Endodermal cell (in vitro differentiated cells): ENCODE data around the gene TIMM10. TPM values are rescaled to one million over a fixed set of nuclear protein-coding genes. Genes with fewer than 3 reads are reported as not detected.

ENCODE experiments used
- DNase-seq: peaks from one replicate; pipeline ENCODE4 v3.0.0-alpha.2; 2017
- H3K27ac ChIP-seq: 2 replicates; pipeline ENCODE4 v1.5.1; 2013; ENCODE audit warnings: mild to moderate bottlenecking, low read depth, low read length, moderate library complexity
- H3K27me3 ChIP-seq: 2 replicates; pipeline ENCODE4 v1.6.1; 2013; ENCODE audit warnings: mild to moderate bottlenecking, low read length, moderate library complexity; ENCODE audit not compliant: insufficient read depth, control insufficient read depth, poor library complexity, severe bottlenecking
- H3K36me3 ChIP-seq: 2 replicates; pipeline ENCODE4 v1.7.0; 2013; ENCODE audit warnings: mild to moderate bottlenecking, low read length, moderate library complexity; ENCODE audit not compliant: control insufficient read depth, insufficient read depth
- H3K4me1 ChIP-seq: one replicate; pipeline ENCODE4 v1.7.0; 2013; ENCODE audit warnings: low read length; ENCODE audit not compliant: control insufficient read depth, insufficient read depth
- H3K4me3 ChIP-seq: 2 replicates; pipeline ENCODE4 v1.5.1; 2013; ENCODE audit warnings: mild to moderate bottlenecking, low read length, moderate library complexity
- H3K9ac ChIP-seq: 2 replicates; pipeline ENCODE4 v1.6.1; 2013; ENCODE audit warnings: mild to moderate bottlenecking, low read length, moderate library complexity; ENCODE audit not compliant: poor library complexity, severe bottlenecking; ENCODE audit errors: extremely low read depth
- H3K9me3 ChIP-seq: 2 replicates; pipeline ENCODE4 v1.6.1; 2013; ENCODE audit warnings: mild to moderate bottlenecking, low read length, moderate library complexity; ENCODE audit not compliant: control insufficient read depth
- H3K27ac Mint-ChIP-seq: 2 replicates; pipeline ENCODE4 v1.8.0; 2020; ENCODE audit warnings: mixed read lengths
- H3K27me3 Mint-ChIP-seq: 2 replicates; pipeline ENCODE4 v1.8.0; 2021; ENCODE audit warnings: mild to moderate bottlenecking, mixed read lengths; ENCODE audit not compliant: insufficient read depth
- H3K36me3 Mint-ChIP-seq: 2 replicates; pipeline ENCODE4 v1.8.0; 2020; ENCODE audit warnings: low read depth, mixed read lengths
- H3K4me1 Mint-ChIP-seq: 2 replicates; pipeline ENCODE4 v1.8.0; 2020; ENCODE audit warnings: mixed read lengths
- H3K4me3 Mint-ChIP-seq: 2 replicates; pipeline ENCODE4 v1.8.0; 2020; ENCODE audit warnings: mild to moderate bottlenecking, moderate library complexity, mixed read lengths
- H3K9me3 Mint-ChIP-seq: 2 replicates; pipeline ENCODE4 v1.8.0; 2020; ENCODE audit warnings: mild to moderate bottlenecking, mixed read lengths
- WGBS, 2 experiments: methylation state at CpG; one replicate each; pipeline versions ENCODE4 v1.1.5 to v1.1.7; 2013; ENCODE audit warnings: missing lambda C conversion rate in 2 of 2, mixed read lengths in 1 of 2; ENCODE audit not compliant: insufficient coverage in 1 of 2, insufficient read length in 1 of 2; 5-methylcytosine and 5-hydroxymethylcytosine counted together
- total RNA-seq, 2 donors: library from RNA; stranded (reverse); fragmentation: NEBNext Ultra II Directional in 1 of 2; extraction: Animal tissue kit (Norgen Biotek cat#: 25700) in 1 of 2; gene quantifications; 2 replicates in 1 of 2; 3 replicates in 1 of 2; pipeline ENCODE4 v1.2.1, GENCODE V29; 2021
- TF ChIP-seq, protein P1 (sequence below): fragments of 200-600 bp; sonication (generic); conservative IDR thresholded peaks from 2 replicates; pipeline ENCODE4 v1.5.0; 2021; ENCODE audit warnings: antibody characterized with exemption, mild to moderate bottlenecking

Gene TIMM10
- total RNA-seq, 2 donors from 2014 or later: 77.4 to 79.8 TPM

DNA sequence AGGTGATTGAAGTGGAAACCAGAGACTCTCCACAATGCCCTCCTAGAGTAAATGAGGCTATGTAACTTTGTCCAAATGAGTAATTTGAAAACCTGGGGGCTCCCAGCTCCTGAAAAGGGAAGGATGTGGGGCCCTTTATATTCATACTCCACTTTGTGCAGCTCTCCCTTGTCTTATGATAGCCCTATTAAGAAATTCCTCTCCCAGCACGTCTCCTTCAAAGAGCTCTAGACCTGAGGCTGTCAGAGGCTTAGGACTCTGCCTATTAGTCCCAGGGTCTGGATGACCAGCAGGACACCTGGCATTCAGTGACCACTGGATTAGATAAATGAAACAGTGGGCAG is 17.1 kb downstream of the TIMM10 start:
- H3K9ac ChIP-seq: no peak overlapping the region
- peaks cover 45% of the 10 kb centered on the region for H3K27me3 ChIP-seq
- Mint-ChIP-seq H3K27ac (no peak overlapping the region), H3K9me3 (no peaks in the 10 kb centered on the region), H3K36me3 (no peaks in the 10 kb centered on the region), H3K4me3 (peak overlapping the region; percentile 71), H3K27me3 (peaks cover 48% of the 10 kb centered on the region), H3K4me1 (peaks cover 7% of the 10 kb centered on the region)
- WGBS, 2 experiments: 65 to 80% methylated on average over 1 of the region's 1 CpG
- H3K36me3 ChIP-seq: no peaks in the 10 kb centered on the region
- no peaks in the 10 kb centered on the region for H3K9me3 ChIP-seq
- no peak overlapping the region for H3K27ac ChIP-seq
- DNase-seq: no peak
- no peaks in the 10 kb centered on the region for H3K4me1 ChIP-seq
- TF ChIP-seq, protein P1, sequence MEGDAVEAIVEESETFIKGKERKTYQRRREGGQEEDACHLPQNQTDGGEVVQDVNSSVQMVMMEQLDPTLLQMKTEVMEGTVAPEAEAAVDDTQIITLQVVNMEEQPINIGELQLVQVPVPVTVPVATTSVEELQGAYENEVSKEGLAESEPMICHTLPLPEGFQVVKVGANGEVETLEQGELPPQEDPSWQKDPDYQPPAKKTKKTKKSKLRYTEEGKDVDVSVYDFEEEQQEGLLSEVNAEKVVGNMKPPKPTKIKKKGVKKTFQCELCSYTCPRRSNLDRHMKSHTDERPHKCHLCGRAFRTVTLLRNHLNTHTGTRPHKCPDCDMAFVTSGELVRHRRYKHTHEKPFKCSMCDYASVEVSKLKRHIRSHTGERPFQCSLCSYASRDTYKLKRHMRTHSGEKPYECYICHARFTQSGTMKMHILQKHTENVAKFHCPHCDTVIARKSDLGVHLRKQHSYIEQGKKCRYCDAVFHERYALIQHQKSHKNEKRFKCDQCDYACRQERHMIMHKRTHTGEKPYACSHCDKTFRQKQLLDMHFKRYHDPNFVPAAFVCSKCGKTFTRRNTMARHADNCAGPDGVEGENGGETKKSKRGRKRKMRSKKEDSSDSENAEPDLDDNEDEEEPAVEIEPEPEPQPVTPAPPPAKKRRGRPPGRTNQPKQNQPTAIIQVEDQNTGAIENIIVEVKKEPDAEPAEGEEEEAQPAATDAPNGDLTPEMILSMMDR: no peak
- H3K4me3 ChIP-seq: no peak overlapping the region

DNA sequence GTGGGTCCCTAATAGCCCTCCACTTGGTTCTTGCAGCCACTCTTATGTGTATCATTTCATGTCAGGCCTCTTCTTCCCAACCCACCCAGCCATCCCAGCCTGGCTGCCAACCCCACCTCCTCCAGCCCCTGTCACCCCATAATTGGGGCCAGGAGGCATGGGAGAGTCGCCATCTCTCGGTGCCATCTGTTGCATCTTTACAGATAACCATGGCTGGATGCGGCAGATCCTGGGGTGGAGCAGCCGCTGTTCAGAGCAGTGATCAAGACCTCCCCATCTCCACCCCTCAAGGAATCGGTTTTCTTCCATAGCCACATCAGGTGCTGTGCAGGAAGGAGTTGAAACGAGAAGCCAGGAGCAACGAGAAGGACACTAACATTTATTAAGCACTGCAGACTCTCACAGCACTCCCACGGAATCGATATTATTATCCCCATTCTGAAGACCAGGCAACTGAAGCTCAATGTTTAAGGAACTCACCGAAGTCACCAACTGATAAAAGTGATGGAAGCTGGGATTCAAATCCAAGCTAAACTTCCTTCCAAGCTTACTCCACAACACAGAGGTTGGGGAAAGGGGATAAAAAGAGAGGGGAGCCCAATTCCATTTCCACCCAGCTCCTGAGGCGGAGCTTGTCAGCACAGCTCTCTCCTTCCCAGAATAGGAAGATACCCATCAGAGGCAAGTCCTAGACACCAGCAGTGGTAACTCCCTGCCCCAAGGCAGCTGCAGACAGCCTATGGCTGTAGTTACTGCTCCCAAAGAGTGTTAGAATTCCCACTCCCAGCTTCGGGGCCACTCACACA is 17.7 kb downstream of the TIMM10 start:
- peaks cover 7% of the 10 kb centered on the region for H3K4me1 Mint-ChIP-seq
- peaks cover 47% of the 10 kb centered on the region for H3K27me3 Mint-ChIP-seq
- TF ChIP-seq, protein P1: no peak
- no peaks in the 10 kb centered on the region for H3K36me3 Mint-ChIP-seq
- Histone ChIP-seq H3K9ac (no peak overlapping the region), H3K27me3 (peaks cover 45% of the 10 kb centered on the region), H3K4me3 (no peak overlapping the region), H3K9me3 (no peaks in the 10 kb centered on the region), H3K36me3 (no peaks in the 10 kb centered on the region), H3K4me1 (no peaks in the 10 kb centered on the region), H3K27ac (no peak overlapping the region)
- H3K27ac Mint-ChIP-seq: no peak overlapping the region
- no peak for DNase-seq
- WGBS, 2 experiments: 89 to 92% methylated on average over 6 to 12 of the region's 12 CpGs
- H3K9me3 Mint-ChIP-seq: no peaks in the 10 kb centered on the region
- H3K4me3 Mint-ChIP-seq: no peak overlapping the region

DNA sequence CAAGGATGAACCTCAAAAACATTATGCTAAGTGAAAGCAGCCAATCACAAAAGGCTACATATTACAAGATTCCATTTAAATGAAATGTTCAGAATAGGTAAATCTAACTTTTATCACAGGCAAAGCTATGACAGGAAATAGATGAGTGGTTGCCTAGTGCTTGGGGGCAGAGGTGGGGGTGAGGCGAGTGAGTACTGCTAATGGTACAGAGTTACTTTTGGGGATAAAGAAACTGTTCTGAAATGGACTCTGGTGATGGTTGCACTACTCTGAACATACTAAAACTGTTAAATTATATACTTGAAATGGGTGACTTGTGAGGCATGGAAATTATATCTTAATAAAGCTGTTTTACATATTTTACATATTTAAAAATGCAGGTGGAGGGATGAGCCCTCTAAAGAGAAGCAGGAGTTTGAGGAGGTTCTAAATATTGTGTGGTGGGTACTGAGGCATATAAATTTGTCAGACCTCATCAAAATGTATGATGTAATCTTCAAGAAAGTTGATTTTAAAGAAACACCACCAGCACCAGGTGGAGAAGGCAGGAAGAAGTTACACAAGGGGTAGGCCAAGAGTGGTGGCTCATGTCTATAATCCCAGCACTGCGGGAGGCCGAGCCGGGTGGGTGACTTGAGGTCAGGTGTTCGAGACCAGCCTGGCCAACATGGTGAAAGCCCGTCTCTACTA is 18.7 kb downstream of the TIMM10 start:
- Mint-ChIP-seq H3K36me3 (no peaks in the 10 kb centered on the region), H3K9me3 (no peaks in the 10 kb centered on the region), H3K27ac (no peak overlapping the region), H3K4me1 (peaks cover 7% of the 10 kb centered on the region), H3K27me3 (peaks cover 38% of the 10 kb centered on the region), H3K4me3 (no peak overlapping the region)
- Histone ChIP-seq H3K9ac (no peak overlapping the region), H3K36me3 (no peaks in the 10 kb centered on the region), H3K4me1 (no peaks in the 10 kb centered on the region), H3K4me3 (no peak overlapping the region), H3K27me3 (peaks cover 39% of the 10 kb centered on the region), H3K27ac (no peak overlapping the region), H3K9me3 (no peaks in the 10 kb centered on the region)
- no peak for DNase-seq
- WGBS, 2 experiments: 87 to 96% methylated on average over 4 to 6 of the region's 6 CpGs
- TF ChIP-seq, protein P1: no peak
